Neural cell (in vitro differentiated cells): ENCODE measurements around the gene ATP2B2.

Source experiments
- POLR2AphosphoS5 ChIP-seq: IDR thresholded peaks from 2 replicates; pipeline ENCODE4 v1.6.1; 2012
- TF ChIP-seq, protein P1 (sequence below): fragments of 450-650 bp; IDR thresholded peaks from 2 replicates; pipeline ENCODE4 v1.5.1; 2014; ENCODE audit warnings: antibody characterized with exemption, mild to moderate bottlenecking, moderate library complexity; ENCODE audit not compliant: poor library complexity, severe bottlenecking

GRCh38 chr3:10524799-10525301 lies 19.5 kb upstream of the ATP2B2 start:
- TF ChIP-seq POLR2AphosphoS5 = no peak
- TF ChIP-seq, protein P1, sequence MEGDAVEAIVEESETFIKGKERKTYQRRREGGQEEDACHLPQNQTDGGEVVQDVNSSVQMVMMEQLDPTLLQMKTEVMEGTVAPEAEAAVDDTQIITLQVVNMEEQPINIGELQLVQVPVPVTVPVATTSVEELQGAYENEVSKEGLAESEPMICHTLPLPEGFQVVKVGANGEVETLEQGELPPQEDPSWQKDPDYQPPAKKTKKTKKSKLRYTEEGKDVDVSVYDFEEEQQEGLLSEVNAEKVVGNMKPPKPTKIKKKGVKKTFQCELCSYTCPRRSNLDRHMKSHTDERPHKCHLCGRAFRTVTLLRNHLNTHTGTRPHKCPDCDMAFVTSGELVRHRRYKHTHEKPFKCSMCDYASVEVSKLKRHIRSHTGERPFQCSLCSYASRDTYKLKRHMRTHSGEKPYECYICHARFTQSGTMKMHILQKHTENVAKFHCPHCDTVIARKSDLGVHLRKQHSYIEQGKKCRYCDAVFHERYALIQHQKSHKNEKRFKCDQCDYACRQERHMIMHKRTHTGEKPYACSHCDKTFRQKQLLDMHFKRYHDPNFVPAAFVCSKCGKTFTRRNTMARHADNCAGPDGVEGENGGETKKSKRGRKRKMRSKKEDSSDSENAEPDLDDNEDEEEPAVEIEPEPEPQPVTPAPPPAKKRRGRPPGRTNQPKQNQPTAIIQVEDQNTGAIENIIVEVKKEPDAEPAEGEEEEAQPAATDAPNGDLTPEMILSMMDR = no peak
